HCT116 (cell line): ENCODE data around the gene PNMA6E.

Source experiments
- EZH2 ChIP-seq: fragments of 200-600 bp; sonication (generic); IDR thresholded peaks from 2 replicates; pipeline ENCODE4 v1.6.1; 2017; ENCODE audit warnings: antibody characterized with exemption, mixed run types
- POLR2A ChIP-seq: IDR thresholded peaks from 2 replicates; pipeline ENCODE4 v1.7.0; 2011; ENCODE audit warnings: borderline replicate concordance; ENCODE audit not compliant: insufficient read depth, insufficient read length; ENCODE audit errors: extremely low read depth
- POLR2AphosphoS5 ChIP-seq: IDR thresholded peaks from 2 replicates; pipeline ENCODE4 v1.6.1; 2011; ENCODE audit warnings: mild to moderate bottlenecking, low read depth, low read length, moderate library complexity
- SIN3A ChIP-seq: IDR thresholded peaks from 2 replicates; pipeline ENCODE4 v1.6.1; 2012; ENCODE audit warnings: low read depth
- YY1 ChIP-seq: IDR thresholded peaks from 2 replicates; pipeline ENCODE4 v1.6.1; 2011; ENCODE audit warnings: low read length, low read depth, moderate library complexity, mild to moderate bottlenecking; ENCODE audit not compliant: insufficient replicate concordance; ENCODE audit errors: extremely low read depth
- TF ChIP-seq, protein P1 (sequence below), 3 experiments: fragments of 200-600 bp in 1 of 3; sonication (generic) in 1 of 3; IDR thresholded peaks in 2 of 3; conservative IDR thresholded peaks in 1 of 3; 2 replicates each; pipeline ENCODE4 v1.5.1; 2012 to 2017; ENCODE audit warnings: low read depth in 2 of 3, low read length in 2 of 3, antibody characterized with exemption in 1 of 3, borderline replicate concordance in 1 of 3, control low read depth in 1 of 3, mild to moderate bottlenecking in 1 of 3, mixed read lengths in 1 of 3, mixed run types in 1 of 3, moderate library complexity in 1 of 3; ENCODE audit not compliant: insufficient read depth in 1 of 3
- TF ChIP-seq, protein P2 (sequence below): IDR thresholded peaks from 2 replicates; pipeline ENCODE4 v1.6.1; 2011; ENCODE audit warnings: mild to moderate bottlenecking, low read length, moderate library complexity; ENCODE audit not compliant: insufficient replicate concordance; ENCODE audit errors: extremely low read depth
- TF ChIP-seq, protein P3 (sequence below): IDR thresholded peaks from 2 replicates; pipeline ENCODE4 v1.6.1; 2012

DNA sequence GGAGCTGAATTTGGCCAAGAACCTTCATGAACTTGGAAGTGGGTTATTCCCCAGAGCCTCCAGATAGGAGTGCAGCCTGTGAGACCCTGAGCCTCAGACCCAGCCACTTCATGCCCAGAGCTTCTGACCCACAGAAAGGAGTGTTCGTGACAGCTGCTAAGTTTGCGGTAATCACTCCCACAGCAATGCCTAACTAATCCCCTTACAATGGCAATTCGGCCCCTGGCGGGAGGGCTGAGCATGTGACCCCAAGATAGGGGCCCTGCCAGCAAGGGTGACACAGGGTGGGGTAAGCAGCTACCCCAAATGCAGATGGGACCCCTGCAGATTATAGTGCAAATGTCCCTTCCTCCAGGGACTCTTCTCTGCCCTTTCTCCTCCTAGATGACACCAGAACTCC, 22.5 kb downstream of the PNMA6E start:
- TF ChIP-seq EZH2, result no peak
- TF ChIP-seq, protein P1, sequence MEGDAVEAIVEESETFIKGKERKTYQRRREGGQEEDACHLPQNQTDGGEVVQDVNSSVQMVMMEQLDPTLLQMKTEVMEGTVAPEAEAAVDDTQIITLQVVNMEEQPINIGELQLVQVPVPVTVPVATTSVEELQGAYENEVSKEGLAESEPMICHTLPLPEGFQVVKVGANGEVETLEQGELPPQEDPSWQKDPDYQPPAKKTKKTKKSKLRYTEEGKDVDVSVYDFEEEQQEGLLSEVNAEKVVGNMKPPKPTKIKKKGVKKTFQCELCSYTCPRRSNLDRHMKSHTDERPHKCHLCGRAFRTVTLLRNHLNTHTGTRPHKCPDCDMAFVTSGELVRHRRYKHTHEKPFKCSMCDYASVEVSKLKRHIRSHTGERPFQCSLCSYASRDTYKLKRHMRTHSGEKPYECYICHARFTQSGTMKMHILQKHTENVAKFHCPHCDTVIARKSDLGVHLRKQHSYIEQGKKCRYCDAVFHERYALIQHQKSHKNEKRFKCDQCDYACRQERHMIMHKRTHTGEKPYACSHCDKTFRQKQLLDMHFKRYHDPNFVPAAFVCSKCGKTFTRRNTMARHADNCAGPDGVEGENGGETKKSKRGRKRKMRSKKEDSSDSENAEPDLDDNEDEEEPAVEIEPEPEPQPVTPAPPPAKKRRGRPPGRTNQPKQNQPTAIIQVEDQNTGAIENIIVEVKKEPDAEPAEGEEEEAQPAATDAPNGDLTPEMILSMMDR (IDR thresholded peaks at IDR 0.05 in 2 of 3, conservative IDR thresholded peaks at IDR 0.05 in 1 of 3; ENCODE audit: borderline replicate concordance in 1 of 3, insufficient read depth in 1 of 3, low read depth in 2 of 3, low read length in 2 of 3), result no peak
- no peak for TF ChIP-seq SIN3A
- TF ChIP-seq, protein P2, sequence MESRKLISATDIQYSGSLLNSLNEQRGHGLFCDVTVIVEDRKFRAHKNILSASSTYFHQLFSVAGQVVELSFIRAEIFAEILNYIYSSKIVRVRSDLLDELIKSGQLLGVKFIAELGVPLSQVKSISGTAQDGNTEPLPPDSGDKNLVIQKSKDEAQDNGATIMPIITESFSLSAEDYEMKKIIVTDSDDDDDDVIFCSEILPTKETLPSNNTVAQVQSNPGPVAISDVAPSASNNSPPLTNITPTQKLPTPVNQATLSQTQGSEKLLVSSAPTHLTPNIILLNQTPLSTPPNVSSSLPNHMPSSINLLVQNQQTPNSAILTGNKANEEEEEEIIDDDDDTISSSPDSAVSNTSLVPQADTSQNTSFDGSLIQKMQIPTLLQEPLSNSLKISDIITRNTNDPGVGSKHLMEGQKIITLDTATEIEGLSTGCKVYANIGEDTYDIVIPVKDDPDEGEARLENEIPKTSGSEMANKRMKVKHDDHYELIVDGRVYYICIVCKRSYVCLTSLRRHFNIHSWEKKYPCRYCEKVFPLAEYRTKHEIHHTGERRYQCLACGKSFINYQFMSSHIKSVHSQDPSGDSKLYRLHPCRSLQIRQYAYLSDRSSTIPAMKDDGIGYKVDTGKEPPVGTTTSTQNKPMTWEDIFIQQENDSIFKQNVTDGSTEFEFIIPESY, result no peak
- TF ChIP-seq, protein P3, sequence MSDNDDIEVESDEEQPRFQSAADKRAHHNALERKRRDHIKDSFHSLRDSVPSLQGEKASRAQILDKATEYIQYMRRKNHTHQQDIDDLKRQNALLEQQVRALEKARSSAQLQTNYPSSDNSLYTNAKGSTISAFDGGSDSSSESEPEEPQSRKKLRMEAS, result no peak
- no peak for TF ChIP-seq POLR2AphosphoS5
- no peak for TF ChIP-seq YY1
- TF ChIP-seq POLR2A, result no peak
